ENCODE data around the gene FRMD8.

FRMD8 gene

DNA sequence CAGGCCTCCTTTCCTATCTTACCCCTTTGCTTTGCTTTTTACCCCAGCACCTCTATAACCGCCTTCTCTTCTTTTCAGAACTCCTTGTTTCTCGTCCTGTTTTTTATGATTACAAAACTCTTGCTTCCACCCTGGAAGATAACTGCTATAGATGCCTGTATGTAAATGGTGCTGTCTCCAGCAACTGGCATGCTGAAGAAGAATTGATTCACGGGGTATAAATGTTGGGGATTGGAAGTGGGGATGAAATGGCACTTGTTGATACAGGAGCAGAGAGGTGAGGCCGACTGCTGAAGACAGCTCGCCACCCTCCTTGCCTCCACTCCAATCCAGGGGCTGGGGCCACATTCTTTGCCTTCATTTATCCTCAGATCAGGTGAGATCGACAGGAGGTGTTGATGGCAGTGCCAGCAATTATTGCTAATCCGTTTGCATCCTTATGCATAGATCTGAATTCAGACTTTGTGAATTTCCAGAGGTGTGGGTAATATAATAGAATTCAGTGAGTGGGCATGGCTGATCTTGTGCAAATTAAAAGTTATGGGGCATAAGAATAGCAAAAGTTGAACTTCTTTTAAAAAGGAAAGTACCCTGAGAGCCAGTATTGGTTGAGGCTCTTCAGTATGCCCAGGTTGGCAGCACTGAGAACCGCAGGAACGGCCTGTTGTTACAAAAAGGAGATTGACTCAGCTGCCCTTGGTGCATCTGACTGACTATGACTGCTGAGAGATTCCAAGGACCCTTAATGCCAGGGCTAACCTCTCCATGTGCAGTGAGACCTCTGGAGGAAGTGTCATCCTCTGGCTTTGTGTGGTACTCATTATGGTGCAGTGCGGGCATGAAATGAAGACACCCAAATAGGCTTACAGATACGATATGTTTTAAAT lies 41.5 kb downstream of the FRMD8 start:
- Mint-ChIP-seq H3K27ac (peak overlapping the region; percentile 99), H3K4me1 (ENCODE audit: low read depth) (peaks cover 78% of the 10 kb centered on the region), H3K27me3 (ENCODE audit: low read depth) (peaks cover 17% of the 10 kb centered on the region), H3K9me3 (no peaks in the 10 kb centered on the region), H3K4me3 (peak overlapping the region; percentile 99), H3K36me3 (ENCODE audit: low read depth) (peaks cover 75% of the 10 kb centered on the region)

GRCh38 chr11:65428578-65429067 lies 42.2 kb downstream of the FRMD8 start:
- Mint-ChIP-seq H3K9me3 (no peaks in the 10 kb centered on the region), H3K4me1 (ENCODE audit: low read depth) (peaks cover 82% of the 10 kb centered on the region), H3K4me3 (peak overlapping the region; percentile 99)

DNA sequence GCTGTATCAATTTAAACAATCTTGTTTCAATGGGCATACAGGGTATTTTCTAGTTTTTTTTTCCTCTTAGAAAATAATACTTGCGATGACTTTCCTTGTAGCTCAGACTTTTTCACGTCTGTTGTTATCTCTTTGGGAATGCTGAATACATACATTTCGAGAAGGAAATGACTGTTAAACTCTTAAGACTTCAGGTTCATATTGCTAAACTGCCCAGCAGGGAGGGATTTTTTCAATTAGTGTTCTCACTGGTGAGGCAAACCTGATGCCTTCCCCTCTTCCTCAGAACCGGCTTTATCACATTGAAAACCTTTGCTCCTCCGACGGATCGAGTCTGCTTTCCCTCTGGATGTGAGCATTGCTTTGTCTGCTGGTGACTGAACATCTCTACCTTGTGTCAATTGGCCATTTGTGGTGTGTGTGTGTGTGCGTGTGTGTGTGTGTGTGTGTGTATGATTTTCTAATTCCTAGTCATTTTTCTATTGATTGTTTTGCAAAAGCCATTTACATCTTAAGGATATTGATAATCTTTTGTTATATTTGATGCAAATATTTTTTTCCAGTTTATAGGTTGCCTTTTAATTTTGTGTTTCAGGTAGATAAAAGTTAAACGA lies 42.7 kb downstream of the FRMD8 start:
- no peaks in the 10 kb centered on the region for H3K9me3 Mint-ChIP-seq
- peaks cover 69% of the 10 kb centered on the region for H3K36me3 Mint-ChIP-seq (ENCODE audit: low read depth)
- peaks cover 82% of the 10 kb centered on the region for H3K4me1 Mint-ChIP-seq (ENCODE audit: low read depth)
- peak overlapping the region; percentile 99 for H3K4me3 Mint-ChIP-seq
- peak overlapping the region; percentile 99 for H3K27ac Mint-ChIP-seq
- peaks cover 11% of the 10 kb centered on the region for H3K27me3 Mint-ChIP-seq (ENCODE audit: low read depth)

More at GRCh38 chr11:65428578-65429067, 42.2 kb downstream of the FRMD8 start:
- H3K36me3 Mint-ChIP-seq (ENCODE audit: low read depth) = peaks cover 71% of the 10 kb centered on the region
- peaks cover 14% of the 10 kb centered on the region for H3K27me3 Mint-ChIP-seq (ENCODE audit: low read depth)
- H3K27ac Mint-ChIP-seq = peak overlapping the region; percentile 99

DNA sequence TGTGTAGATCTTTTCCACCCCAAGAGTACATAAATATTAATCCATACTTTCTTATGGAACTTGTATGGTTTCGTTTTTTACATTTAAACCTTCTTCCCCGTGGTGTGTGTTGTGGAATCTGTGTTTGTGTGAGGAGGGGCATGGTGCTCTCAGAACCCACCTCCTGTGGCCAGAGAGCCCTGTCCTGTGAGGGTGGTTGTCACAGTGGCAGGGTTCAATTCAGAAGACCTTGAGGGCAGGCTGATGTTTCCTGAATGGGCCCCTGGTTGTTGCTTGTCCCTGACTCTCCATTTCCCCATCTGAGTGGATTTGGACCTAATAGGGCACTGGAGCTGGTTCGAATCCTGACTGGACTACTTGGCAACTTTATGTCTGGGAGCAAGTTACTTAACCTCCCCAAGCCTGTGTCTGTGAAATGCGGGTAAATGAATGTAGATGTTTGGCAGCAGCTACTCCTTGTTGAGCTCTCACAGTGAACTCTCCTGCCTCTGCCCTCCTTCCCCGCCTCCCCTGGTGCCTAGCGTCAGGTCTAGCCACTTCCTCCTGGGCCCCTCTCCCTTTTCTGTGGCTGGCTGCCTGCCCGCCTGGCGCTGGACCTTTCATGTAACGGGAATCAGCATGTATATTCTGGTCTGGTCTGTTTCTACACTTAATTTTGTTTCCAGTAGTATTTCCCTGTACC lies 43.4 kb downstream of the FRMD8 start:
- Mint-ChIP-seq H3K27ac (peak overlapping the region; percentile 99), H3K27me3 (ENCODE audit: low read depth) (peaks cover 4% of the 10 kb centered on the region), H3K9me3 (no peaks in the 10 kb centered on the region), H3K4me1 (ENCODE audit: low read depth) (peaks cover 84% of the 10 kb centered on the region), H3K4me3 (peak overlapping the region; percentile 99), H3K36me3 (ENCODE audit: low read depth) (peaks cover 69% of the 10 kb centered on the region)

DNA sequence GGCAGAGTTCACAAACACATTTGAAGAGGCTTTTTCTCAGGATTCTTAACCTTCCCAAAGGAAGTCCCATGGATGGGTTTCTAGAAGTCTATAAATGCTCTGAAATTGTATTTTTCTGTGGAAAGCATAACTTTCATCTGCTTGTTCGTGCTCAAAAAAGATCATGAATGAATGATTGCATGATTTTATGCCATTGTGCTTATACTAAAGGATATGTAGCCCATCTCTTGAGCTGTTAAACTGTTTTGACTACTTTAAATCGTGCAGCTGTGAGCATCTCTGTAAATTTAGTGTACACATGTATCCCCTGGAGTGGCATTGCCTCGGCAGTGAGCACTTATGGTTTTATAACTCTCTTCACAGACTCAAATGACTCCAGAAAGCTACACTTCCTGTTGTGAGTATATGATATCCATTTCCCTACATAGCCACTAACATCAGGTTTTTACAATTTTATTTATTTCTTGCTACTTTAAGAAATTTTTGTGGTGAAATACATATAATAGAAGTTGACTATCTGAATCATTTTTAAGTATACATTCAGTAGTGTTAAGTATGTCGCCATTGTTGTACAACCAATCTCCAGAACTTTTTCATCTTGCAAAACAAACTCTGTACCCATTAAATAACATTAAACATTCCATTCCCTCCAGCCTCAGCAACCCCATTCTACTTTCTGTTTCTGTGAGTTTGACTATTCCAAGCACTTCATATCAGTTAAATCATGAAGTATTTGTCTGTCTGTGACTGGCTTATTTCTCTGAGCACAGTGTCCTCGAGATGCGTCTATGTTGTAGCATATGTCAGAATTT lies 44.2 kb downstream of the FRMD8 start:
- no peaks in the 10 kb centered on the region for H3K27me3 Mint-ChIP-seq (ENCODE audit: low read depth)
- peak overlapping the region; percentile 99 for H3K4me3 Mint-ChIP-seq
- no peaks in the 10 kb centered on the region for H3K9me3 Mint-ChIP-seq
- peaks cover 86% of the 10 kb centered on the region for H3K4me1 Mint-ChIP-seq (ENCODE audit: low read depth)
- peaks cover 69% of the 10 kb centered on the region for H3K36me3 Mint-ChIP-seq (ENCODE audit: low read depth)
- peak overlapping the region; percentile 99 for H3K27ac Mint-ChIP-seq

GRCh38 chr11:65431451-65432099 lies 45.1 kb downstream of the FRMD8 start:
- H3K9me3 Mint-ChIP-seq = no peaks in the 10 kb centered on the region
- H3K4me3 Mint-ChIP-seq = peak overlapping the region; percentile 35
- H3K27ac Mint-ChIP-seq = peak overlapping the region; percentile 80
- H3K27me3 Mint-ChIP-seq (ENCODE audit: low read depth) = no peaks in the 10 kb centered on the region
- peaks cover 69% of the 10 kb centered on the region for H3K36me3 Mint-ChIP-seq (ENCODE audit: low read depth)
- peaks cover 86% of the 10 kb centered on the region for H3K4me1 Mint-ChIP-seq (ENCODE audit: low read depth)

- H3K9me3 Mint-ChIP-seq = no peaks in the 10 kb centered on the region
- peaks cover 83% of the 10 kb centered on the region for H3K4me1 Mint-ChIP-seq (ENCODE audit: low read depth)
- peak overlapping the region; percentile 64 for H3K27ac Mint-ChIP-seq
- H3K36me3 Mint-ChIP-seq (ENCODE audit: low read depth) = peaks cover 67% of the 10 kb centered on the region
- H3K4me3 Mint-ChIP-seq = peak overlapping the region; percentile 15
- no peaks in the 10 kb centered on the region for H3K27me3 Mint-ChIP-seq (ENCODE audit: low read depth)
These were observed 45.7 kb downstream of the FRMD8 start for GRCh38 chr11:65432100-65432650.

DNA sequence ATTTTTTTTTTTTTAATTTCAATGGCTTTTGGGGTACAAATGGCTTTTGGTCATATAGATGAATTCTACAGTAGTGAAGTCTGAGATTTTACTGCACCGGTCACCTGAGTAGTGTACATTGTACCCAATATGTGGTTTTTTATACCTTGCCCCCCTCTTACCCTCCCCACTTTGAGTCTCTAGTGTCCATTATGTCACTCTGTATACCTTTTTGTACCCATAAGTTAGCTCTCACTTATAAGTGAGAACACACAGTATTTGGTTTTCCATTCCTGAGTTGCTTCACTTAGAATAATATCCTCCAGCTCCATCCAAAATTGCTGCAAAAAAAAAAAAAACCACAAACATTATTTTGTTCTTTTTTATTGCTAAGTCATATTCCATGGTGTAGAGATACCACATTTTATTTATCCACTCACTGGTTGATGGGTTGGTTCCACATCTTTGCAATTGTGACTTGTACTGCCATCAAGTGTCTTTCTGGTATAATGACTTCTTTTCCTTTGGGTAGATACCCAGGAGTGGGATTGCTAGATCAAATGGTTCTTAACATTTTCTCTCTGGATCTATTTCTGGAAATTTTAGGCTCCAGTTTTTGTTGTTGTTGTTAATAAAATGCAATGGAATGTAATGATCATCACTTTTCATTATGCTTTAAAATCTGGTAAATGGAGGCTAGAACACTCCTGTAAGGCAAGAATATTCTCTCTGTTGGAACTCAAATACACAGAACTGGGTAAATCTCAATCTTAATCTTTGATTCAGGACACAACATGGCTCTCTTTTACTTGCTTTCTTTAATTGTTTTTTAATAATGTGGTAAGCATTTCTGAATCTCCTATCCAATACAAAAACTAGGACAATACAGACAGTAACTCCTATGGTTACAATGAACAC lies 46.5 kb downstream of the FRMD8 start:
- Mint-ChIP-seq H3K4me1 (ENCODE audit: low read depth) (peaks cover 81% of the 10 kb centered on the region), H3K27me3 (ENCODE audit: low read depth) (no peaks in the 10 kb centered on the region), H3K27ac (peak overlapping the region; percentile 64), H3K9me3 (no peaks in the 10 kb centered on the region), H3K4me3 (peak overlapping the region; percentile 9), H3K36me3 (ENCODE audit: low read depth) (peaks cover 67% of the 10 kb centered on the region)

- Mint-ChIP-seq H3K9me3 (no peaks in the 10 kb centered on the region), H3K4me3 (no peak overlapping the region), H3K27ac (no peak overlapping the region), H3K4me1 (ENCODE audit: low read depth) (peaks cover 79% of the 10 kb centered on the region), H3K27me3 (ENCODE audit: low read depth) (no peaks in the 10 kb centered on the region), H3K36me3 (ENCODE audit: low read depth) (peaks cover 66% of the 10 kb centered on the region)
These were observed 47.2 kb downstream of the FRMD8 start for GRCh38 chr11:65433657-65434056.

GRCh38 chr11:65434057-65434666 lies 47.7 kb downstream of the FRMD8 start:
- H3K27me3 Mint-ChIP-seq (ENCODE audit: low read depth) = no peaks in the 10 kb centered on the region
- peak overlapping the region; percentile 20 for H3K27ac Mint-ChIP-seq
- no peaks in the 10 kb centered on the region for H3K9me3 Mint-ChIP-seq
- H3K4me1 Mint-ChIP-seq (ENCODE audit: low read depth) = peaks cover 81% of the 10 kb centered on the region
- H3K4me3 Mint-ChIP-seq = no peak overlapping the region
- peaks cover 70% of the 10 kb centered on the region for H3K36me3 Mint-ChIP-seq (ENCODE audit: low read depth)

DNA sequence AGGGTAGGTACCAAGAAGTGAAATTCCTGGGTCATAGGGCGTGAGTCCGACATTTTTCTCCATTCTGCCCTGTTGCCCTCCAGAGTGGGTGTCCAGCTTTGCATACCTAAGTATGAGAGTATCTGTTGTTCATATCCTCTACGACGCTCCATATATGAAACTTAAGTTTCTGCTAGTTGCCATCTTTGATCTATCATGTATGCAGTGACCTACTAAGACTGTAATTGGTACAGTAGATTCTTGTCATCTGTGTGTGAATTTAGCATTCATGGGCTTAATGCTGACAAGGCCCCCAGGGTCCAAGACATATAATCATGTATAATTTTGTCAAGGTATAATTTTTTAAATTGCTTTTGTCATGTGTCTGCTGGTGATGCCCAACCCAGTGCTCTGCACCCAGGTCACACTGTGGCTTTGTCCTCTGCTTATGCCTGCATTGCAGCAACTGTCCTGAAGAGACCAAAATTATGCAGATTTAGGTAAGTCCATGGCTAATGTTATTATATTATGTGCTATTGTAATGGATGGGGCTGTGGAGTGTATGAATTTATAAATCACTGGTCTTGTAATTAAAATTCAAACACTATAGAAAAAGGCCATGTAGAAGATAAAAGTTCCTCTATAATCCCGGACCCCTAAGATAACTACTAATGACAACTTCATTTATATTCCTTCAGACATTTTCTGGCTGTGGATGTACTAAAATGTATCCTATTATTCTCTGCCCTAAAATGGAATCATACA lies 48.4 kb downstream of the FRMD8 start:
- Mint-ChIP-seq H3K9me3 (no peaks in the 10 kb centered on the region), H3K4me3 (peak overlapping the region; percentile 17), H3K27me3 (ENCODE audit: low read depth) (no peaks in the 10 kb centered on the region), H3K4me1 (ENCODE audit: low read depth) (peaks cover 79% of the 10 kb centered on the region), H3K36me3 (ENCODE audit: low read depth) (peaks cover 67% of the 10 kb centered on the region), H3K27ac (peak overlapping the region; percentile 49)

All from T-helper 1 cell treated with Interleukin-12 subunit alpha and Interleukin-12 subunit beta and Interleukin-4 antibody, amounts not matched to agents 30 μg/mL and 1 μg/mL, for 36 hours (primary cell).